ENCODE data around the gene DENND1A. TPM values are rescaled to one million over a fixed set of nuclear protein-coding genes. Genes with fewer than 3 reads are reported as not detected.

DENND1A gene
- total RNA-seq, 1 experiment from 2014 or later = 23.5 TPM

DNA sequence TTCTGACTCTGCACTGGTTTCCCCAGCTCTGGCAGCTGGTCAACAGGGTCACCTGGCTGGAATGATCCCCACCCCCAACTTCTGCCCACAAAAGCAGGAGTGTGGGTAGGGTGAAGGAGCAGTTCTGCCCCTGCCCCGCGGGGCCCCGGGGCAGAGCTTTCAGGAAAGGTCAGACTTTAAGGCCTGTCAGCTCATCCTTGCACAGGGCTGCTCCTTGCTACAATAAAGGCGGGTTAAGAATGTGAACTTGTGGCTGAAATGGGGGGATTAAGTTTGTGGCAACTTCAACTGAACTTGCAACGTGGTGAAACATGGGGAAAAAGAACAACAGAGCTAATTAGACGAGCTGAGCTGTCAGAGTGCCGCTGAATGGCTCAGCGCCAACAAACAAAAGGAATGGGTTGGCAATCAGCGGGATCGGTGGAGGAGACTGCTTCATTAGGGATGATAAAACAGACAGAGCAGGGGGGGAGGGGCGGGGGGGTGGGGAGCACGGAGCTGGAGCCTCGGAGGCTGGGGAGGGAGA, 523.2 kb downstream of the DENND1A start:
- Mint-ChIP-seq H3K4me3 (no peak overlapping the region), H3K4me1 (peaks cover 13% of the 10 kb centered on the region), H3K27me3 (ENCODE audit: low read depth) (no peaks in the 10 kb centered on the region), H3K36me3 (no peaks in the 10 kb centered on the region), H3K9me3 (no peaks in the 10 kb centered on the region), H3K27ac (no peak overlapping the region)
- POLR2A ChIA-PET = interaction anchor here (0.6 kb wide), 1 partner anchor 53 kb away, joined by 10 read pairs; no protein-coding TSS in a partner anchor
- no peak for TF ChIP-seq ZNF416 (CRISPR knock-in tag; IDR thresholded peaks at IDR 0.05)
- no peak for TF ChIP-seq MXD4 (CRISPR knock-in tag; IDR thresholded peaks at IDR 0.05; ENCODE audit: borderline replicate concordance)
- TF ChIP-seq, protein P1, sequence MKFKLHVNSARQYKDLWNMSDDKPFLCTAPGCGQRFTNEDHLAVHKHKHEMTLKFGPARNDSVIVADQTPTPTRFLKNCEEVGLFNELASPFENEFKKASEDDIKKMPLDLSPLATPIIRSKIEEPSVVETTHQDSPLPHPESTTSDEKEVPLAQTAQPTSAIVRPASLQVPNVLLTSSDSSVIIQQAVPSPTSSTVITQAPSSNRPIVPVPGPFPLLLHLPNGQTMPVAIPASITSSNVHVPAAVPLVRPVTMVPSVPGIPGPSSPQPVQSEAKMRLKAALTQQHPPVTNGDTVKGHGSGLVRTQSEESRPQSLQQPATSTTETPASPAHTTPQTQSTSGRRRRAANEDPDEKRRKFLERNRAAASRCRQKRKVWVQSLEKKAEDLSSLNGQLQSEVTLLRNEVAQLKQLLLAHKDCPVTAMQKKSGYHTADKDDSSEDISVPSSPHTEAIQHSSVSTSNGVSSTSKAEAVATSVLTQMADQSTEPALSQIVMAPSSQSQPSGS (CRISPR knock-in tag; IDR thresholded peaks at IDR 0.05; ENCODE audit: borderline replicate concordance, low read depth) = no peak
- TF ChIP-seq, protein P2, sequence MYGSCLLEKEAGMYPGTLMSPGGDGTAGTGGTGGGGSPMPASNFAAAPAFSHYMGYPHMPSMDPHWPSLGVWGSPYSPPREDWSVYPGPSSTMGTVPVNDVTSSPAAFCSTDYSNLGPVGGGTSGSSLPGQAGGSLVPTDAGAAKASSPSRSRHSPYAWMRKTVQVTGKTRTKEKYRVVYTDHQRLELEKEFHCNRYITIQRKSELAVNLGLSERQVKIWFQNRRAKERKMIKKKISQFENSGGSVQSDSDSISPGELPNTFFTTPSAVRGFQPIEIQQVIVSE (CRISPR knock-in tag; IDR thresholded peaks at IDR 0.05; ENCODE audit: borderline replicate concordance) = no peak
- TF ChIP-seq, protein P3, sequence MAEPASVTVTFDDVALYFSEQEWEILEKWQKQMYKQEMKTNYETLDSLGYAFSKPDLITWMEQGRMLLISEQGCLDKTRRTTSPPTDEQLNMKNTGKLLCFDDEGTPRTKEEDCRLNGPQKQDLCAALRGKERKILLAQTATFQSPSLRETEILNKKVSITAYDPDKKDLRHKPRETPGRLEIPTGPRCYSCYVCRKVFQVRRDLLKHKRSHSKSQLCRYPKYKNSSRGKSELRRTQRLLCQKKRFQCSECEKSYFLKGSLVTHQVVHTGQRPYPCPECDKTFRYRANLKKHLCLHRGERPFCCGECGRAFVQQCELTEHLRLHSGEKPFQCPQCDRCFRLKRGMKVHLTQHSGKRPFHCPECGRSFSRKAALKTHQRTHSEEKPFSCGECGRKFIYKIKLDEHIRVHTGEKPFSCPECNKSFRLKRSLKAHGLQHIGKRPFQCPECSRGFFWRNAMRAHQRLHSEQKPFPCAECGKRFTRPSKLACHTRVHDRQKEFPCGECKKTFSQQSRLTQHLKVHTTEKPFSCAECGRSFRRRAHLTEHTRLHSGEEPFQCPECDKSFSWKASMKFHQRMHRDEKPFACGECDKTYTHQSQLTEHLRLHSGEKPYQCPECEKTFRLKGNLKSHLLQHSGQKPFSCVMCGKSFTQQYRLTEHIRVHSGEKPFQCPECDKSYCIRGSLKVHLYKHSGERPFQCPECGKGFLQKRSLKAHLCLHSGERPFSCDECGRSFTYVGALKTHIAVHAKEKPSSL (CRISPR knock-in tag; conservative IDR thresholded peaks at IDR 0.05) = no peak
- no peak for TF ChIP-seq SP1 (CRISPR knock-in tag; conservative IDR thresholded peaks at IDR 0.05)
- TF ChIP-seq ETV6 (CRISPR knock-in tag; IDR thresholded peaks at IDR 0.05) = no peak
- TF ChIP-seq OVOL2 (CRISPR knock-in tag; IDR thresholded peaks at IDR 0.05; ENCODE audit: borderline replicate concordance) = no peak
- TF ChIP-seq JUN (CRISPR knock-in tag; IDR thresholded peaks at IDR 0.05) = no peak
- no peak for TF ChIP-seq TEAD4 (CRISPR knock-in tag; IDR thresholded peaks at IDR 0.05)
- TF ChIP-seq ZNF219 (CRISPR knock-in tag; IDR thresholded peaks at IDR 0.05; ENCODE audit: borderline replicate concordance) = no peak
- no peak for TF ChIP-seq NFYB (CRISPR knock-in tag; conservative IDR thresholded peaks at IDR 0.05; ENCODE audit: low read depth)
- TF ChIP-seq SOX15 (CRISPR knock-in tag; IDR thresholded peaks at IDR 0.05) = no peak
- no peak for TF ChIP-seq CBFB (CRISPR knock-in tag; IDR thresholded peaks at IDR 0.05; ENCODE audit: low read depth)
- TF ChIP-seq, protein P4, sequence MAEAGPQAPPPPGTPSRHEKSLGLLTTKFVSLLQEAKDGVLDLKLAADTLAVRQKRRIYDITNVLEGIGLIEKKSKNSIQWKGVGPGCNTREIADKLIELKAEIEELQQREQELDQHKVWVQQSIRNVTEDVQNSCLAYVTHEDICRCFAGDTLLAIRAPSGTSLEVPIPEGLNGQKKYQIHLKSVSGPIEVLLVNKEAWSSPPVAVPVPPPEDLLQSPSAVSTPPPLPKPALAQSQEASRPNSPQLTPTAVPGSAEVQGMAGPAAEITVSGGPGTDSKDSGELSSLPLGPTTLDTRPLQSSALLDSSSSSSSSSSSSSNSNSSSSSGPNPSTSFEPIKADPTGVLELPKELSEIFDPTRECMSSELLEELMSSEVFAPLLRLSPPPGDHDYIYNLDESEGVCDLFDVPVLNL (CRISPR knock-in tag; IDR thresholded peaks at IDR 0.05; ENCODE audit: borderline replicate concordance, low read depth) = no peak
- TF ChIP-seq, protein P5, sequence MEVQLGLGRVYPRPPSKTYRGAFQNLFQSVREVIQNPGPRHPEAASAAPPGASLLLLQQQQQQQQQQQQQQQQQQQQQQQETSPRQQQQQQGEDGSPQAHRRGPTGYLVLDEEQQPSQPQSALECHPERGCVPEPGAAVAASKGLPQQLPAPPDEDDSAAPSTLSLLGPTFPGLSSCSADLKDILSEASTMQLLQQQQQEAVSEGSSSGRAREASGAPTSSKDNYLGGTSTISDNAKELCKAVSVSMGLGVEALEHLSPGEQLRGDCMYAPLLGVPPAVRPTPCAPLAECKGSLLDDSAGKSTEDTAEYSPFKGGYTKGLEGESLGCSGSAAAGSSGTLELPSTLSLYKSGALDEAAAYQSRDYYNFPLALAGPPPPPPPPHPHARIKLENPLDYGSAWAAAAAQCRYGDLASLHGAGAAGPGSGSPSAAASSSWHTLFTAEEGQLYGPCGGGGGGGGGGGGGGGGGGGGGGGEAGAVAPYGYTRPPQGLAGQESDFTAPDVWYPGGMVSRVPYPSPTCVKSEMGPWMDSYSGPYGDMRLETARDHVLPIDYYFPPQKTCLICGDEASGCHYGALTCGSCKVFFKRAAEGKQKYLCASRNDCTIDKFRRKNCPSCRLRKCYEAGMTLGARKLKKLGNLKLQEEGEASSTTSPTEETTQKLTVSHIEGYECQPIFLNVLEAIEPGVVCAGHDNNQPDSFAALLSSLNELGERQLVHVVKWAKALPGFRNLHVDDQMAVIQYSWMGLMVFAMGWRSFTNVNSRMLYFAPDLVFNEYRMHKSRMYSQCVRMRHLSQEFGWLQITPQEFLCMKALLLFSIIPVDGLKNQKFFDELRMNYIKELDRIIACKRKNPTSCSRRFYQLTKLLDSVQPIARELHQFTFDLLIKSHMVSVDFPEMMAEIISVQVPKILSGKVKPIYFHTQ (CRISPR knock-in tag; IDR thresholded peaks at IDR 0.05) = no peak
- no peak for TF ChIP-seq KAT7 (CRISPR knock-in tag; IDR thresholded peaks at IDR 0.05; ENCODE audit: borderline replicate concordance)
- TF ChIP-seq, protein P6, sequence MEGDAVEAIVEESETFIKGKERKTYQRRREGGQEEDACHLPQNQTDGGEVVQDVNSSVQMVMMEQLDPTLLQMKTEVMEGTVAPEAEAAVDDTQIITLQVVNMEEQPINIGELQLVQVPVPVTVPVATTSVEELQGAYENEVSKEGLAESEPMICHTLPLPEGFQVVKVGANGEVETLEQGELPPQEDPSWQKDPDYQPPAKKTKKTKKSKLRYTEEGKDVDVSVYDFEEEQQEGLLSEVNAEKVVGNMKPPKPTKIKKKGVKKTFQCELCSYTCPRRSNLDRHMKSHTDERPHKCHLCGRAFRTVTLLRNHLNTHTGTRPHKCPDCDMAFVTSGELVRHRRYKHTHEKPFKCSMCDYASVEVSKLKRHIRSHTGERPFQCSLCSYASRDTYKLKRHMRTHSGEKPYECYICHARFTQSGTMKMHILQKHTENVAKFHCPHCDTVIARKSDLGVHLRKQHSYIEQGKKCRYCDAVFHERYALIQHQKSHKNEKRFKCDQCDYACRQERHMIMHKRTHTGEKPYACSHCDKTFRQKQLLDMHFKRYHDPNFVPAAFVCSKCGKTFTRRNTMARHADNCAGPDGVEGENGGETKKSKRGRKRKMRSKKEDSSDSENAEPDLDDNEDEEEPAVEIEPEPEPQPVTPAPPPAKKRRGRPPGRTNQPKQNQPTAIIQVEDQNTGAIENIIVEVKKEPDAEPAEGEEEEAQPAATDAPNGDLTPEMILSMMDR (IDR thresholded peaks at IDR 0.05) = no peak
- DNase-seq (ENCODE audit: low spot score) = no peak
- CTCF ChIA-PET = interaction anchor here (1.0 to 1.9 kb wide), 7 partner anchors 10 to 634 kb away, joined by 3 to 6 read pairs (median 3); no protein-coding TSS in a partner anchor
- no peak for ATAC-seq
